IPS DF 6.9 (cell line): ENCODE results near the gene CTDSP2.

Source experiments
- DNase-seq: peaks from one replicate; pipeline ENCODE4 v3.0.0-alpha.2; 2013; ENCODE audit warnings: low read depth, low spot score
- H3K27ac ChIP-seq: one replicate; pipeline ENCODE4 v1.5.1; 2013; ENCODE audit warnings: low read length, control low read depth
- H3K27me3 ChIP-seq: 2 replicates; pipeline ENCODE4 v1.6.1; 2013; ENCODE audit warnings: mild to moderate bottlenecking, low read length; ENCODE audit not compliant: control insufficient read depth, insufficient read depth
- H3K36me3 ChIP-seq: 2 replicates; pipeline ENCODE4 v1.6.1; 2013; ENCODE audit warnings: low read length; ENCODE audit not compliant: control insufficient read depth, insufficient read depth
- H3K4me1 ChIP-seq: 2 replicates; pipeline ENCODE4 v1.6.1; 2013; ENCODE audit warnings: low read length; ENCODE audit not compliant: control insufficient read depth, insufficient read depth
- H3K4me3 ChIP-seq: 2 replicates; pipeline ENCODE4 v1.5.1; 2013; ENCODE audit warnings: mild to moderate bottlenecking, low read length
- H3K9me3 ChIP-seq: 2 replicates; pipeline ENCODE4 v1.6.1; 2013; ENCODE audit warnings: low read length, inconsistent platforms; ENCODE audit not compliant: control insufficient read depth, insufficient read depth
- WGBS: extraction: QIAGEN DNeasy Blood & Tissue Kit; methylation state at CpG from one replicate; pipeline ENCODE4 v1.1.7; 2013; ENCODE audit warnings: mixed read lengths, missing lambda C conversion rate; ENCODE audit not compliant: insufficient read length, insufficient coverage; 5-methylcytosine and 5-hydroxymethylcytosine counted together

The CTDSP2 gene

DNA sequence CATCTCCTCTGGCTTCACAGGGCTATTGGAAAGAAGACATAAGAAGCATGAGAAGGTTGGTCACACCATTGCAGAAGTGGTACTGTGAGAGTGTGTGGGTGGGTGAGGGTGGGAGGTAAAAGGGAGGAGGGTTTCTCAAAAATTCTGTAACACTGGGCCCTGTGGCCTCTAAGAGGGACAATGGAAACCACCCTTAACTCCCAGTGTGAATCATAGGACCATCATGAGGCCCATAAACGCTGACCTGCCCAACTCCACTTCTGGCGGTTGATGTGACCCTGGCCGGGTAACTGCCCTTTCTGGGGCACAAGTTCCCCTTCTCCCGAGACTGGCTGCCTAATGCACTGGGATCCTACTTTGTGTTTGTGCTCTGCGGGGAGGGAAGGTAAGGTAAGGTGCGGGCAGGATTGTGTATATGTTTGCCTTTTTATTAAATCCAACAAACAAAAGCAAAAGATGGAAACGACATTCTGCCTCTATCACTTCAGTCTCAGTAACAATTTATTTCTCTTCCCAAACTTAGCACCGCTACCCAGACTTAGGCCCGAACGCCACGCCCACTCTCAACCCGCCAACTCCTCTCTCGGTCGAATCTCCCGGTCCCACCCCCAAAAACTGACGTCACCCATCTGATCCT lies 75.2 kb downstream of the CTDSP2 start:
- H3K4me3 ChIP-seq = peak overlapping the region; percentile 85; the same call in 1 of the 2 replicates
- peak; percentile 92 for DNase-seq
- no peaks in the 10 kb centered on the region for H3K9me3 ChIP-seq
- H3K36me3 ChIP-seq = peaks cover 7% of the 10 kb centered on the region; the same call in 1 of the 2 replicates
- H3K4me1 ChIP-seq = peaks cover 3% of the 10 kb centered on the region; the same call in 1 of the 2 replicates
- WGBS = no CpG with 5 or more reads among the region's 16 CpGs
- H3K27ac ChIP-seq = no peak overlapping the region
- H3K27me3 ChIP-seq = peaks cover 5% of the 10 kb centered on the region

- H3K27ac ChIP-seq = no peak overlapping the region
- no peak for DNase-seq
- peaks cover 7% of the 10 kb centered on the region; the same call in 1 of the 2 replicates for H3K36me3 ChIP-seq
- no CpG with 5 or more reads among the region's 4 CpGs for WGBS
- H3K27me3 ChIP-seq = peaks cover 11% of the 10 kb centered on the region
- peaks cover 3% of the 10 kb centered on the region; the same call in 1 of the 2 replicates for H3K4me1 ChIP-seq
- no peak overlapping the region for H3K4me3 ChIP-seq
- no peaks in the 10 kb centered on the region for H3K9me3 ChIP-seq
Measured at GRCh38 chr12:57770734-57771133, 75.8 kb downstream of the CTDSP2 start.
